Neuronal stem cell (in vitro differentiated cells): ENCODE data around the gene SEC23IP.

Source experiments
- DNase-seq: peaks from one replicate; pipeline ENCODE4 v3.0.0-alpha.2; 2013; ENCODE audit warnings: low spot score
- H2AFZ ChIP-seq: one replicate; pipeline ENCODE4 v1.6.1; 2013; ENCODE audit warnings: mild to moderate bottlenecking, low read length, inconsistent platforms
- H2AK5ac ChIP-seq: 2 replicates; pipeline ENCODE4 v1.6.1; 2013; ENCODE audit warnings: low read depth, mild to moderate bottlenecking, inconsistent platforms, low read length, moderate library complexity, mixed read lengths
- H2BK120ac ChIP-seq: 2 replicates; pipeline ENCODE4 v1.6.1; 2013; ENCODE audit warnings: low read depth, mild to moderate bottlenecking, inconsistent platforms, low read length, moderate library complexity, mixed read lengths
- H2BK12ac ChIP-seq: one replicate; pipeline ENCODE4 v1.6.1; 2013; ENCODE audit warnings: low read length, inconsistent platforms
- H2BK15ac ChIP-seq: 2 replicates; pipeline ENCODE4 v1.6.1; 2013; ENCODE audit warnings: mild to moderate bottlenecking, low read length, inconsistent platforms, mixed read lengths
- H2BK5ac ChIP-seq: one replicate; pipeline ENCODE4 v1.6.1; 2013; ENCODE audit warnings: inconsistent platforms, mild to moderate bottlenecking, low read length, moderate library complexity
- H3K14ac ChIP-seq: one replicate; pipeline ENCODE4 v1.6.1; 2013; ENCODE audit warnings: low read length, inconsistent platforms
- H3K18ac ChIP-seq: 2 replicates; pipeline ENCODE4 v1.6.1; 2013; ENCODE audit warnings: low read length, inconsistent platforms
- H3K23ac ChIP-seq: 2 replicates; pipeline ENCODE4 v1.6.1; 2013; ENCODE audit warnings: low read depth, mild to moderate bottlenecking, mixed read lengths, low read length, inconsistent platforms; ENCODE audit not compliant: poor library complexity
- H3K27ac ChIP-seq: replicated peaks from 3 replicates; pipeline ENCODE4 v1.5.1; 2013; ENCODE audit warnings: low read length, inconsistent platforms
- H3K27me3 ChIP-seq, 3 experiments: 2 replicates each; pipeline ENCODE4 v1.6.1; 2013; ENCODE audit warnings: low read length in 3 of 3, mild to moderate bottlenecking in 2 of 3, inconsistent platforms in 1 of 3, low read depth in 1 of 3, mixed read lengths in 1 of 3, moderate library complexity in 1 of 3; ENCODE audit not compliant: control insufficient read depth in 3 of 3, insufficient read depth in 3 of 3
- H3K36me3 ChIP-seq, 2 donors: replicated peaks in 1 of 2; 2 replicates each; pipeline ENCODE4 v1.6.1; 2013; ENCODE audit warnings: low read length in 2 of 2; ENCODE audit not compliant: control insufficient read depth in 2 of 2, insufficient read depth in 2 of 2
- H3K4ac ChIP-seq: 2 replicates; pipeline ENCODE4 v1.6.1; 2013; ENCODE audit warnings: inconsistent platforms, mild to moderate bottlenecking, low read length, moderate library complexity
- H3K4me1 ChIP-seq, 2 donors: 1 replicate in 1 of 2; 2 replicates in 1 of 2; pipeline ENCODE4 v1.6.1; 2013; ENCODE audit warnings: low read length in 2 of 2, low read depth in 1 of 2; ENCODE audit not compliant: control insufficient read depth in 2 of 2, insufficient read depth in 1 of 2
- H3K4me2 ChIP-seq: one replicate; pipeline ENCODE4 v1.6.1; 2013; ENCODE audit warnings: mild to moderate bottlenecking, low read length, inconsistent platforms; ENCODE audit not compliant: insufficient read depth, poor library complexity, severe bottlenecking
- H3K4me3 ChIP-seq, 2 donors: 2 replicates each; pipeline ENCODE4 v1.5.1; 2013; ENCODE audit warnings: low read length in 2 of 2, mild to moderate bottlenecking in 2 of 2, inconsistent platforms in 1 of 2, moderate library complexity in 1 of 2
- H3K79me1 ChIP-seq: one replicate; pipeline ENCODE4 v1.6.1; 2013; ENCODE audit warnings: low read depth, mild to moderate bottlenecking, inconsistent platforms, low read length, moderate library complexity
- H3K9ac ChIP-seq: one replicate; pipeline ENCODE4 v1.6.1; 2013; ENCODE audit warnings: mild to moderate bottlenecking, low read depth, low read length, inconsistent platforms; ENCODE audit not compliant: poor library complexity
- H3K9me3 ChIP-seq, 2 donors: replicated peaks in 1 of 2; 2 replicates each; pipeline versions ENCODE3 to v1.6.1; 2013; ENCODE audit warnings: low read length in 2 of 2, mild to moderate bottlenecking in 2 of 2, inconsistent platforms in 1 of 2, low read depth in 1 of 2, mixed read lengths in 1 of 2, moderate library complexity in 1 of 2; ENCODE audit not compliant: control insufficient read depth in 2 of 2, insufficient read depth in 1 of 2
- H4K8ac ChIP-seq: one replicate; pipeline ENCODE4 v1.6.1; 2013; ENCODE audit warnings: low read depth, mild to moderate bottlenecking, inconsistent platforms, low read length, moderate library complexity
- H4K91ac ChIP-seq: one replicate; pipeline ENCODE4 v1.6.1; 2013; ENCODE audit warnings: low read length, low read depth, mild to moderate bottlenecking, inconsistent platforms; ENCODE audit not compliant: poor library complexity
- WGBS, 2 donors: extraction: QIAGEN DNeasy Blood & Tissue Kit; methylation state at CpG; one replicate each; pipeline ENCODE4 v1.1.7; 2013; ENCODE audit warnings: missing lambda C conversion rate in 2 of 2, mixed read lengths in 1 of 2; ENCODE audit not compliant: insufficient read length in 2 of 2, insufficient replicate concordance in 1 of 2; ENCODE audit errors: extremely low coverage in 2 of 2; 5-methylcytosine and 5-hydroxymethylcytosine counted together

SEC23IP gene

GRCh38 chr10:119947300-119947699 lies 54.8 kb downstream of the SEC23IP start:
- no peak overlapping the region for H3K14ac ChIP-seq
- H3K4me3 ChIP-seq = no peak overlapping the region
- no peak overlapping the region for H2BK120ac ChIP-seq
- H3K18ac ChIP-seq = no peak overlapping the region
- no peak overlapping the region for H4K91ac ChIP-seq
- H2BK5ac ChIP-seq = no peak overlapping the region
- no peak overlapping the region for H2AK5ac ChIP-seq
- no peaks in the 10 kb centered on the region for H3K27me3 ChIP-seq
- peaks cover 10 to 27% of the 10 kb centered on the region in 2 donors for H3K36me3 ChIP-seq
- H3K27ac ChIP-seq = no peak overlapping the region
- H4K8ac ChIP-seq = no peak overlapping the region
- no peak overlapping the region for H2AFZ ChIP-seq
- no peak for DNase-seq
- no peaks in the 10 kb centered on the region for H3K79me1 ChIP-seq
- H2BK12ac ChIP-seq = no peak overlapping the region
- H3K4ac ChIP-seq = no peak overlapping the region
- no peaks in the 10 kb centered on the region for H3K4me1 ChIP-seq
- no CpG with 5 or more reads among the region's 6 CpGs for WGBS, 2 donors
- no peak overlapping the region for H2BK15ac ChIP-seq
- no peak overlapping the region for H3K4me2 ChIP-seq
- H3K9me3 ChIP-seq = no peaks in the 10 kb centered on the region
- H3K9ac ChIP-seq = no peak overlapping the region
- H3K23ac ChIP-seq = no peak overlapping the region

GRCh38 chr10:119957451-119957850 lies 64.9 kb downstream of the SEC23IP start:
- WGBS, 2 donors = no CpG with 5 or more reads among the region's 4 CpGs
- no peaks in the 10 kb centered on the region for H3K79me1 ChIP-seq
- H3K27ac ChIP-seq = no peak overlapping the region
- H3K27me3 ChIP-seq = no peaks in the 10 kb centered on the region
- no peak overlapping the region for H2BK12ac ChIP-seq
- no peak overlapping the region for H2BK120ac ChIP-seq
- H2BK5ac ChIP-seq = no peak overlapping the region
- H4K8ac ChIP-seq = no peak overlapping the region
- no peak overlapping the region for H3K14ac ChIP-seq
- DNase-seq = no peak
- no peak overlapping the region for H3K9ac ChIP-seq
- peaks cover 0 to 2% of the 10 kb centered on the region in 2 donors for H3K4me1 ChIP-seq
- no peak overlapping the region for H4K91ac ChIP-seq
- H2AK5ac ChIP-seq = no peak overlapping the region
- no peak overlapping the region for H3K4ac ChIP-seq
- no peaks in the 10 kb centered on the region for H3K36me3 ChIP-seq
- no peak overlapping the region for H2AFZ ChIP-seq
- H3K9me3 ChIP-seq = no peaks in the 10 kb centered on the region
- no peak overlapping the region for H3K4me2 ChIP-seq
- no peak overlapping the region for H3K18ac ChIP-seq
- no peak overlapping the region for H3K23ac ChIP-seq
- no peak overlapping the region for H2BK15ac ChIP-seq
- no peak overlapping the region for H3K4me3 ChIP-seq

- Histone ChIP-seq H3K4ac (no peak overlapping the region), H2AFZ (no peak overlapping the region)
These were observed 70.3 kb downstream of the SEC23IP start for GRCh38 chr10:119962837-119963236.

GRCh38 chr10:119967066-119967465 lies 74.5 kb downstream of the SEC23IP start:
- Histone ChIP-seq H3K4me1 (no peaks in the 10 kb centered on the region), H3K4ac (no peak overlapping the region), H3K14ac (no peak overlapping the region), H3K9me3 (peaks cover 3 to 4% of the 10 kb centered on the region in 2 donors), H3K27me3 (no peaks in the 10 kb centered on the region), H2AFZ (no peak overlapping the region), H3K4me2 (no peak overlapping the region), H3K18ac (no peak overlapping the region), H2BK15ac (no peak overlapping the region), H2BK12ac (no peak overlapping the region), H2AK5ac (no peak overlapping the region), H2BK120ac (no peak overlapping the region), H3K4me3 (no peak overlapping the region), H2BK5ac (no peak overlapping the region), H3K23ac (no peak overlapping the region), H3K36me3 (no peaks in the 10 kb centered on the region), H4K8ac (no peak overlapping the region), H4K91ac (no peak overlapping the region), H3K27ac (no peak overlapping the region), H3K9ac (no peak overlapping the region), H3K79me1 (no peaks in the 10 kb centered on the region)
- no CpG with 5 or more reads among the region's 1 CpG for WGBS, 2 donors
- DNase-seq = no peak

More at GRCh38 chr10:119962837-119963236, 70.3 kb downstream of the SEC23IP start:
- Histone ChIP-seq H3K9me3 (peaks cover 3 to 4% of the 10 kb centered on the region in 2 donors), H2BK120ac (no peak overlapping the region), H3K9ac (no peak overlapping the region), H3K4me2 (no peak overlapping the region), H3K14ac (no peak overlapping the region), H4K91ac (no peak overlapping the region), H2BK5ac (no peak overlapping the region), H3K79me1 (no peaks in the 10 kb centered on the region), H4K8ac (no peak overlapping the region), H3K27ac (no peak overlapping the region), H3K4me3 (no peak overlapping the region), H3K27me3 (no peaks in the 10 kb centered on the region), H3K18ac (no peak overlapping the region), H3K23ac (no peak overlapping the region), H3K4me1 (no peaks in the 10 kb centered on the region), H2AK5ac (no peak overlapping the region), H2BK12ac (no peak overlapping the region), H2BK15ac (no peak overlapping the region), H3K36me3 (no peaks in the 10 kb centered on the region)
- no peak for DNase-seq
